ENCODE measurements around the gene ADIPOR1.
"Not testable (repeated sequence)": the region's sequence is repeated elsewhere in the genome, so short reads cannot be mapped to it uniquely, and the experiment has no call there.

The ADIPOR1 gene

DNA sequence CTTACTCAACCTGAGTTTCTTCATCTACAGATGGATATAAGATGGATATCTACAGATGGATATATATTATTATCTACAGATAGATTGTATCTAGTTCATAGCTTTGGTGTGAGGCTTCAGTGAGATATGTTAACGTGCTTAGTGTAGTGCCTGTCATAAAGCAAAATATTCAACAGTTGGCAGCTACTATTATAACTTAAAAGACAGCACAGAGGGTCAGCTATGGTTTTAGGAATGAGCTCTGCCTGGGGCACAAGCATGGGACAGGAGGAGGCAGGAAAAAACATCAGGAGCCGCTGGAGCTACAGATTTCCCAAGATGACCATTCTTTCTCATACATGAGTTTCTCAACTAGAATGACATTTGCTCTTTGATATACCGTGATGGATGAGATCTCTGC lies 10.2 kb upstream of the ADIPOR1 start:
- DNase-seq, result no peak

DNA sequence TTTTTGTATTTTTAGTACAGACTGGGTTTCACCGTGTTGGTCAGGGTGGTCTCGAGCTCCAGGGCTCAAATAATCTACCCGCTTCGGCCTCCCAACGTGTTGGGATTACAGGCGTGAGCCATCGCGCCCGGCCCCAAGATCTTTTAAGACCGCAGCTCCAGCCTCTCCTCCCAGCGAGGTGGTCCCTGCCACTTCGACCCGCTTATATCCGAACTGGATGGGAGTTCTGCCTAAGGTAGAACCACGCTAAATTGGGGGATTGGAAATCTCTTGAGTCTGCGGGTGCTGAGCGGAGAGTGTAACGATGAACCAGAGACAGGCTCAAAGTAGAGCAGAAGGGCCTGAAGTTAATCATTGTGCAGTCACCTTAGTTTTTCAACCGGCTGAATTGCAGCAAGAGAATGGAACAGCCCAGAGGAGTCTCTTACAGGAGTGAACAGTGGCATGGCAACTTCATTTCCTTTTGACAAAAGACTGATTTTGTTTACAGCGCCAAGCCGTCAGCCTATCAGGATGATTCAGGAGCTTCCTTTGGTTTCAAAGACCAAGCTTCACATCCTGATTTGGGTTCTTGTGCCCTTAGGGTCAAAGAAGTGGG lies 9.7 kb upstream of the ADIPOR1 start:
- no peak for DNase-seq

DNA sequence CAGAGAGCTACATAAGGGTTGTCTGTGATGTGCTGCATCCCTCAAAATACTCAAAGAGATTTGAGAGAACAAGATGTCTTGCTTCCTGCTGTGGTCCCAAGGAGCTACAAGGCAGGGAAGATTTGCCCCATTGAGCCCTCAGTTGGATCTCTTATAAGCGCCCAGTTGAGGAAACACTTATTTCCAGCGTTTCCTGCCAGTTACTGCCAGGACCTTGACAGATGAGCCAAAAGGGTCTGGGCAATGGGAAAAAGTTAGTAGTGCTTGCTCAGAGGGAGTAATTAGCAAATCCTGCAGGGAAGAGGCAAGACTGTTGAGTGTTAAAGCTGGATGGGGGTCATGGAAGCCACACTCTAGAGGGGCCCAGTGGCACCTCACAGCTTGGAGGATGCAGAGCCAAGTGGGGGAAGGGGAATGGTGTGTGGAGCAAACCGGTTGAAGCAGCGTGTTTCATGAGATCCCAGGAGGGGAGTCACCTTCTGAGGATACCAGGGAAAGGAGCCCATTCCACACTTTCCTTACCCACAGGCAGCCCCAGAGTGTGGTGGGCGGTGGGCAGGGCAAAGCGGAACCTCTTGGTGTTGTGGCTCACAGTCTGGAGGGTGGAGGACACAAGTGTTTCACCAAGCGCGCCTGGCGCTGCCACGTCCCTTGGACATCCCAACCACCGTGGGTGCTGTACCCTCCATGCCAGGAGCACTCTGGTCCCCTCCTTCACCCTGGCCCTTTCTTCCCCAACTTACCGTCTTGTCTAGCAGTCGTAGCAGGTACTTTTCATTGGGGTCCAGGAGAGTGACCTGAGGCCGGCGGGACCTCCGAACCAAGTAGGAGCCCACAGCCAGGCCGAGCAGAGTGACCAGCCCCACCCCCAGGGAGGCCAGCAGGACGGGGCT lies 8.1 kb upstream of the ADIPOR1 start:
- DNase-seq, result no peak

DNA sequence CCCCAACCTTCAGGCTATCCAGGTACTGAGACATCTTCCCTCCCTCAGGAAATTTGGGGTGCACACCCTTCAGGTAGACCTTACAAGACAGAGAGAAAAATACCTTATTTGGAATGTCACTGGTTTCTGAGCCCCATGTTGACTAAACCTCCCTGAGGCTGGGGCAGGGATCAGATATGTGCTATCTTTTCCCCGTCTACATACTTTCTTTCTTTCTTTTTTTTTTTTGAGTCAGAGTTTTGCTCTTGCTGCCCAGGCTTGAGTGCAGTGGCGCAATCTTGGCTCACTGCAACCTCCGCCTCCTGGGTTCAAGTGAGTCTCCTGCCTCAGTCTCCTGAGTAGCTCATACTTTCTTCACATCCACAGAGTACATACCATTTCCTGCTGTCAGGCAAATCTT lies 7.3 kb upstream of the ADIPOR1 start:
- no peak for DNase-seq

DNA sequence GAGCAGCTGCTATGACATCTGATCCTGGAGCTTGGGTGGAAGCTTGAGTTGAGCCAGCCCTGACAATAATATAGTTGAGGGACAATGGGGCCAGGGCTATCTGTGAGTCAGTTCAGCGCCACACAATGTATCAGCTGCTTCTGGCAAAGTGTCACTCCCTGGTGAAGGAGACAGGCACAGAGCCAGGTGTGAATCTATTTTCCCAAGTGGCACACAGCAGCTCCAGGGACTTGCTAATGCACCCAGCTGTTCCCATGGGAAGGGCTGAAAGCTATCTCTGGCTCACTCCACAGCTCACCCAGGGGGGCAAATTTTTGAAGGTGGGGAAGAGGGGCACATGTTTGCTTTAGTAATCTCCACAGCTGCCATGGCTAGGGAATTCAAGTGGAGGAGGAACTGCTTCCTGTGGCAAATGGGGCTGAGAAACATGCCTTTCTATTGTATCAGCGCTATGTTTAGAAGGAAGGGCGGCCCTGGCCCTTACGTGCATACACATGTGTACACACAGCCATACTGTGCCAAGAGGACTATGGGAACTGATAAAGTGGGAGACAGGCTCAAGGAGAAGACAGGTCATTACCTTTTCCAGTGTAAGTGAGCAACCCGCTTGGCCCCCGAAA lies 6.8 kb upstream of the ADIPOR1 start:
- peak; percentile 92 for DNase-seq

DNA sequence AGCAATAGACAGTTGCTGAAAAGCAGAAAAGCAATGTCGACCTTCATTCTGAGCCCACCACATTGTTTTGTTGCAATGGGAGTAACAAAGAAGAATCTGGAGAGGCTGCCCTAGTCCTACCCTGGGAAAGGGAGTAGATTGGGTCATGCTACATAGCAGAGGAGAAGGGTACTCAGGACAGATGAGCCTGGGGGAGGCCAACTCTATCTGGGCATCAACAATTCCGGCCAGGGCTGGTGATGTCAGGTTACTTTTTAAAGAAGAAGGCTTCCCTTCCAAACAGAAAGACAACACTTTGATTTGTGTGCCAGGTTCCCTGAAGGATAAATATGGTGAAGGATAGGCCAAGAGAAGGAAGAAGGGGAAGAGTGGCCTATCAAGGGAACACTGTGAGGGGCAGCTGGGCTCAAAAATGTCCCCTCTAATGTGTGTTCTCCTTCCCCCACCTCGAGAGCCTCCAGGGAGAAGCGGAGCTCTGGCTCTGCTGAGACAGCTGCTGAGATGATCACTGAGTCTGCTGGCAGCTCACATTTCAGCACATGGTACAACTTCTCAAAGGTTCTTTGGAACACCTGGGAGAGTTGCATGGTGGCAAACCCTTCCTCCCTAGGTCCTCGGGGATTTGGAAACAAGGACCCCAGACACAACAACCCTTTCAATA lies 3.2 kb upstream of the ADIPOR1 start:
- DNase-seq, result no peak

DNA sequence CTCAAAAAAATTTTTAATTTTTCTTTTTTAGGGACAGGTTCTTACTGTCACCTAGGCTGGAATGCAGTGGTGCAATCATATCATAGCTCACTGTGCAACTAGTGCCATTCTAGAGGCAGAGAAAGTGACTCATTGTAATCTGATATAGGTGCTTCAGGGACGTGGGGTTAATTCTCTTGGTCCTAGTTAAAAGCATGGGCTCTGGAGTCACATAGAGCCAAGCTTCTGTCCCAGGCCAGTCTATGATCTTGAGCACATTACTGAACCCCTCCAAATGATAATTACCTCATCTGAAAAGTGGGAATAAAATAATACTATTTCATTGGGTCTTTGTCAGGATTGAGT lies 1.1 kb upstream of the ADIPOR1 start:
- peak; percentile 20 for DNase-seq

DNA sequence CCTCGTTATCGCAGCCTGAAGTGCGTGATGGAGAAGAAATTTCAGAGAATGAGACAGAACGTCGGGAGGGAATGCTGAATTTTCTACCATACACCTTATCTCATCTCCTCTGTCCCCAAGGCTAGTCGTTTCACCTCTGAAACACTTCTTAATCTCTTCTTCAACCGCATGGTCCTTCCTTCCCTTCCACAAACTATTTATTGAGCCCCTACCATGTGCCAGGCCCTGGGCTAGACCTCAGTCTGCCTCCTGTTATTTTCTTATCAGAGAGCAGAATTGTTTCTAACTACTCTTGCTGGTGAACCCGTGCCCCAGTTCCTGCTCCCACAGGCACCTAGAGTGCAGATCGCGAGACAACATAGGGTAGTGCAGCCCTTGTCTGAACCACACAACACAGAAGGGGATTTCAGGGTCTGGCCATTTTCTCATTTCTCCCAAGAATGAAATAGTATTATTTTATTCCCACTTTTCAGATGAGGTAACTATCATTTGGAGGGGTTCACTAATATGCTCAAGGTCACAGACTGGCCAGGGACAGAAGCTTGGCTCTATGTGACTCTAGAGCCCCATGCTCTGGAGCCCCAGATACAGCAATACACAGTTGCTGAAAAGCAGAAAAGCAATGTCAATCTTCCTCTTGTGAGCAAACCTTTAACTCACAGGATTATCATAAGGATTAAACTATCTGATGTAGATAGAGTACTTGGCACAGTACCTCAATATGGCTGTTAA lies 598 bp upstream of the ADIPOR1 start:
- DNase-seq, result no peak

DNA sequence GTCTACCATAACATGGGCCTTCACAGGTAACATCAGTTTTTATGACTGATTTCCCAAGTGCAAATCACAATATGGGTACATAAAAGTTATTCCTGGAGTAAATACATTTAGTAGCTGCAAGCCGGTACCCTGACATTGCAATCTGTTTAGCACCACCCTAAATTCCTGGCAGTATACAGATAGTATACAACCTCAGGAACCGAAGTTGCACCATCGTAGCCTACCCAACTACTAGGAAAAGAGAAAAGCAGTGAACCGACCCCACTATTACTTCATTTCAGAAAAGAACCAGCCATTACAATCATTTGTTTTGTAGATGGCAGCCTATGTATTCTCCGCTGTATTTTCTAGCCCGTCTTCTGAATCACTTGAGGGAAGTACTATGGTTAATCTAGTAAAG lies 1.1 kb downstream of the ADIPOR1 start:
- no peak for DNase-seq

DNA sequence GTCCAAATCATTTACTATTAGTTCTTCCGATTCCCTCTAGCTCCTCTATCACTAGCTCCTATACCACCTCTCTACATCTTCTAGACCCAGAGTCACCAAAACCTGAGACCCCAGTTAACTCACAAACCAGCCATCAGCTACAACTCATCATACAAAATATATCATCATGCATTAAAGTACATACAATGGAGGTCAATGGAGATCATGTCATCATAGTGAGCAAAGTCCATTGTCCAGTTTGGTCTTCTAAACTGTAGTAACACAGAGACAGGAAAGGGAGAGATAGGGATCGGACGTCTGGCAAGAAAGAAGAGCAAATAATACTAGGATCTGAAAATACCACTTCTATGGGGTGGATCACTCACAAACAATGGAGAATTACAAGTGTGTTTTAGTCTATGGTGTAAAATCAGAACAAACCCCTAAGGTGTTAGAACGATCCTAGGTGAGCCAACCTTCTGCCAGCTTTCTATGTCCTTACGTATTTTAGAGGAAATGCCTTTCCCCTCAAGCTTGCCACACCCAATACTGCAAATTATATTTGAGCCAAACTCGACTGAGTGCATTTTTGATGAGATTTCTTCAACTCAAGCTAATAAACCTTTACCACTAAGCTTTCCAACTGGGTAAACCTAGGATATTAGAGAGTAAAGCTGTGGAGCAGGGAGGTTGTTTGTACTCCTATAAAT lies 3.9 kb downstream of the ADIPOR1 start:
- DNase-seq, result no peak

DNA sequence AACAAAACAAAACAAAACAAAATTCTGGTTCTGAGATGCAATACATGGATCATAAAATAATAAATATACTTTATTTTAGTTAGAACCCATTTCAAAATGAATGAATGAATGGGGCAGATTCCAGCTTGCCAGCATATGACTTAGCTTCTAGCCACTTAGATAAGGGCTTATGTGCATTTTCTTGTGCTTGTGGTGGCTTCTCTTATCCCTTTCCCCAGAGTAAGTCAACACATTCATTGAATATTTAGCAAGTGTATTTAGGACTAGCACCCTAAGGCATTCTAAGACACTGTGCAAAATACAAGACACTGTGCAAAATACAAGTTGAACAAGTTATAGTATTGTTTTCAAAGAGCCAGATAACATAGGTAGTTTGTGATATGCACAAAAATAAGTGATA lies 4.7 kb downstream of the ADIPOR1 start:
- no peak for DNase-seq

DNA sequence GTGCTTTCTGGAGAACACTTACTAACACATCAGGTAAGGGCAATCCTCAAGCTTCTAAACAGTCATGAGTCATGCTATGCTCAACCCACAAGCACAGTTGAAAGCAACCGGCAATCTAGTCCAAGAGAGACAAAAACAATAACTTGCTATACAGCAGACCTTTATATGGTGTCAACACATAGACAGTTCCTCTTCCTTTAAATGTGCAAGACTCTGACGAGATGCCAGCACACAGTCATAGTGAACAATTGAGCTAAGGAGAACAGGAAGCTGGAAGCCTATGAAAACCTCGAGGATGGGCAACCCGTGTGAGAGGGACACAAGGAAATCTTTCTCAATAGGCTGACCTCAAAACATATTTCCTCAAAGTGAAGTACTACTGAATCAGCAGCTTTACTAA lies 5.3 kb downstream of the ADIPOR1 start:
- no peak for DNase-seq

DNA sequence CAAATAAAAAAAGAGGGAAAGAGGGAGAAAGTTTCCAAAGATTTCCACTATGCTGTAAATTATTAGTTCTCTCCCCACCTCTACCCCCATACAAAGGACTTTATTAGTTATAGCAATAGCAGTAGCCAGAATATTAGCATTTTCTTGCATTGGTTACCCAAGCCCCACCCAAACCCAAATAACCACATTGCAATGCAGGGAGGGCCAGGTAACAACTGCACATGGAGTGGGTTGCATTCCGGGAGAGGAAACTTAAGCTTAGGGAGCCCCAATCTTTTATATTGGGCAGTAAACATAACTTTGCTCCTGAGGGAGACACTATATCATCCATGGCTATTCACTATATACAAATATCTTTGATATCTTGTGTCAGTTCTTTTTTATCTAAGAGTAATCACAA lies 6.0 kb downstream of the ADIPOR1 start:
- no peak for DNase-seq

DNA sequence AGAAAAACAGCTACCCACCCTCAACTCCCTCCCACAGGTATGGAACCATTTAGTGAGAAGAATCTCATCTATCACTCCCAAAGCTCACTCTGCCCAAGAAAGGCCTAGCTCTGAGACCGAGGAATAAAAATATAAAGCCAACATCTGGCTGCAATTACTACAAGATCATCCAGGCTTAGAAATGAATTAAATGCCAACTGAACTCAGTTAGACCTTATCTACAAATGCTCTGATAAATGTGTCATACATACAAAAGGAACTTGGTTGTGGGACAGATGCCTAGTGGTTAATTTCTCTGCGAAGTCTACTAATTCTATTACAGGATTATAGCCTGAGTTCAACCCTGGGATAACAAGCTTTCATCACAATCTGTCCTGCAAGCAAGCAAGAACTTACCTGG lies 6.7 kb downstream of the ADIPOR1 start:
- no peak for DNase-seq

DNA sequence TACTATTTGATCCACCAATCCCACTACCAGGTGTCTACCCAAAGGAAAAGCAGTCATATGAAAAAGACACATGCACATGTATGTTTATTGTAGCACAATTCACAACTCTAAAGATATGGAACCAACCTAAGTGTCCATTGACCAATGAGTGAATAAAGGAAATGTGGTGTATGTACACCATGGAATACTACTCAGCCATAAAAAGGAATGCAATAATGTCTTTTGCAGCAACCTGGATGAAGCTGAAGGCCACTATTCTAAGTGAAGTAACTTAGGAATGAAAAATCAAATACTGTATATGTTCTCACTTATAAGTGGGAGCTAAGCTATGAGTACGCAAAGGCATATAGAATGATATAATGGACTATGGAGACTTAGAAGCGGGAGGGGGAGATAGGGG lies 12.6 kb downstream of the ADIPOR1 start:
- no peak for DNase-seq

DNA sequence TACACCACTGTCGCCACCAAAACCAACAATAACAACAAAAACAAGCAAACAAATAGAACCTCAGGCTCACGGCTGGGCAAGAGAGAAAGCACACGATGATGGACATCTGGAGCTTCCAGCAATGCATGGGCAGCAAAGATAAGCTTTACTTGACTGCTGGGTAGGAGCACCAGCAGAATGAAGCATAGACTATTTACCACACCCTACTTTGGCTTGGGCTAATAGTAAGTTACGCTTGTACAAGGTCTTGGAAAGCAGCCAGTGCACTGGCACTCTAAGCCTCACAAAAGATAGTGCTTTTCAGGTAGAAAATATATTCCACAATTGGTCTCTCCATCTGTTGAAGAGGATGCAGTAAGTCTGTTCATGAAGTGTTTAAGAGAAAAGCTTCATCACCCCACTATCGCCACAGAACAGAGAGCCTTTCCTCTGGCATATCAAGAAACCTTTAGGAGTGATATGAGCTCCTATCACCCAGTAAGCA lies 13.6 kb downstream of the ADIPOR1 start:
- no peak for DNase-seq

DNA sequence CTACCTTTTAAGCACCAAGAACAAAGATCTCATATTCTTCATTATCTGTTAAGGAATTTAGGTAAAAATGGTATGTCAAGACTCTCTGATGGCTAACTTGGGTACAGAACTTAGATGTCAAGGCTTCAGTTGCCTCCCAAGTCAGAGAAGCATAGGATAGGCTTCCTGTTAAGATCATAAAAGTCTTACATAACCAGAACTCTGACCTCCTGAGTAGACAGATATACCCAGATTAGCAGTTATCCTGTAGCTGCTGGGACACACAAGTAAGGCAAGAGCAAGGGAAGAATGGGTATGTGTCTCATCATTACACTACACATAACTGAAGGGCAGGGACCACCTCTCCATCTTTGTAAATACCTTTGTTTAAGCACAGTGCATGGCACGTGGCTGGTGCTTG lies 15.7 kb downstream of the ADIPOR1 start:
- DNase-seq, result no peak

DNA sequence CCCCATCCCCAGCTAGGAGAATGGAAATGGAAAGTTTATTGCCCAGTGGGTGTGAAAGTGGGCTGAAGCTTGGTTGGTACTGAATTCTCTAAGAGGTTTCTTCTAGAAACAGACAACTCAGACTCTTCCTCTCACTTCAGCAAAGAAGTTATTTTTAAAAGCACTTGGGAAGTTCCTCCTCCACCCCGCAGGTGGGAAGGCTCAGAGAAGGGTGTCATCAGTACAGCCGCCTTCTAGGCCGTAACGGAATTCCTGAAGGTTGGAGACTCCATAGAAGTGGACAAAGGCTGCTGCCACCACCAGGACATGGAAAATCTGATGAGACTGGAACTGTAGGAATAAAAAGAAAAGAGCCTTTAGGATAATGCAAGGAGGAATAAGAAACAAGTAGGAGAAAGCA lies 16.7 kb downstream of the ADIPOR1 start:
- DNase-seq, result no peak

DNA sequence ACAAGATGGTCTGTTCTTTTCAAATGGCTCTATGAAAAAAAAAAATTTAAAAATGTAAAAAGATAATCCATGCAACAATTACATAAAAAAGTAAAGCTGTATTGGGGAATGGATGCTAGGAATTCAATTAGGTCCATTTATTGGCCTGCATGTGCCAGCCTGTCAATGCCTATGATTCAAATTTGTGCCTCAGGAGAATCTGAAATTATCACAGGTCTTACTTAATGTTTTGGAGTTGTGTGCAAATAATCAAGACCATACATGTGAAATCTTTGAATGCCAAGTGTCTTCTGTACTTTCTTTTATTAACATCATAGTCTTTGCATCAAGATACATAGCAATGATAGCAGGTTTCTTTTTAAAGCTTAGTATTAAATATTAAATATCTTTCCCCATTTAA lies 17.6 kb downstream of the ADIPOR1 start:
- DNase-seq, result no peak

DNA sequence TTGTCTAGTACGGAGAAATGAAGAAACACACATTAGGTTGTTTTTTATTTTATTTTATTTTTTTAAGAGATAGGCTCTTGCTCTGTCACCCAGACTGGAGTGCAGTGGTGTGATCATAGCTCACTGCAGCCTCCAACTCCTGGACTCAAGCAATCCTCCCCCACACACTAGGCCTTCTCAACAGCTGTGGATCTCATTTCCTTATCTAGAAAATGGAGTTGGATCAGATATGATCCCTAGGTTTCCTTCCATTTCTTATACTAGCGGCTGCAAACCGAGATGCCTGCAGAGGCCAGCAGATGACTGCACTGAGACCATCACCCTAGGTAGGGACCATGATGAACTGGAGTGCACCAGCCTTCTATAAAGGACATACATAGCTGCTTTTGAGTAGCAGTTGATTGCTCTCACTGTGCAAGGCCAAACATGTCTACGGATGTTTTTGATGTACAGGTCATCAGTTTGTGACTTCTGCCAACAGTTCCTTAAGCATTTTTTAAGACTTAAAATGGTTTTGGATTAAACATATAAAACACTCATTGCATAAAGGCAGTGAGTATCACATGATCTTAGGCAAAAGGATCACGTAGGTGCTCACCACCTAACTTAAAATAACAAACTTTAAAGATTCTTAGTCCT lies 19.7 kb downstream of the ADIPOR1 start:
- no peak for DNase-seq

DNA sequence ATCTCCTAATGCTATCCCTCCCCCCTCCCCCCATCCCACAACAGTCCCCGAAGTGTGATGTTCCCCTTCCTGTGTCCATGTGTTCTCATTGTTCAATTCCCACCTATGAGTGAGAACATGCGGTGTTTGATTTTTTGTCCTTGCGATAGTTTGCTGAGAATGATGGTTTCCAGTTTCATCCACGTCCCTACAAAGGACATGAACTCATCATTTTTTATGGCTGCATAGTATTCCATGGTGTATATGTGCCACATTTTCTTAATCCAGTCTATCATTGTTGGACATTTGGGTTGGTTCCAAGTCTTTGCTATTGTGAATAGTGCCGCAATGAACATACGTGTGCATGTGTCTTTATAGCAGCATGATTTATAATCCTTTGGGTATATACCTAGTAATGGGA lies 21.7 kb downstream of the ADIPOR1 start:
- DNase-seq, result not testable (repeated sequence)

DNA sequence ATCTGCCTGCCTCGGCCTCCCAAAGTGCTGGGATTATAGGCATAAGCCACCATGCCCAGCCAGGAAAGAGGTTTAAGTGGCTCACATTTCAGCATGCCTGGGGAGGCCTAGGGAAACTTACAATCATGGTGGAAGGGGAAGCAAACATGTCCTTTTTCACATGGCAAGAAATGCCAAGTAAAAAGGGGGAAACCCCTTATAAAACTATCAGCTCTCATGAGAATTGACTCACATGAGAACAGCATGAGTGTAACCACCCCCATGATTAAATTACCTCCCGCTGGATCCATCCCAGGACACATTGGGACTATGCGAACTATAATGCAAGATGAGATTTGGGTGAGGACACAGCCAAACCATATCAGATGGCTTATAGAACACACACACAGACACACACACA lies 22.3 kb downstream of the ADIPOR1 start:
- no peak for DNase-seq

Data from NCI-H1436 treated with DMSO at 0.1 percent for 48 hours (cell line).